PC-9 (cell line): ENCODE measurements around the gene DDX19B. TPM values are rescaled to one million over a fixed set of nuclear protein-coding genes. Genes with fewer than 3 reads are reported as not detected.
"Not testable (repeated sequence)": the region's sequence is repeated elsewhere in the genome, so short reads cannot be mapped to it uniquely, and the experiment has no call there.

Source experiments
- Bru-seq: library from RNA; stranded (reverse); fragments of 400-500 nt; gene quantifications from one replicate; lab custom pipeline; 2021; lab: Mats Ljungman, UMichigan
- BruChase-seq, 2 experiments: library from RNA; stranded (reverse); fragments of 400-500 nt; gene quantifications; one replicate each; lab custom pipeline; 2021; lab: Mats Ljungman, UMichigan
- BruUV-seq: library from RNA; stranded (reverse); fragments of 400-500 nt; replicated peaks from 2 replicates; lab custom pipeline; 2021; lab: Mats Ljungman, UMichigan
- CTCF ChIA-PET: fragments of 300-600 bp; sonication (Branson Sonifier 250); formaldehyde crosslinking; loops from one replicate; lab custom pipeline; 2022; ENCODE audit warnings: antibody characterized with exemption; lab: Charles Lee
- POLR2A ChIA-PET: fragments of 300-600 bp; sonication (Branson Sonifier 250); formaldehyde crosslinking; loops from one replicate; lab custom pipeline; 2022; ENCODE audit warnings: antibody characterized with exemption; ENCODE audit not compliant: unreplicated experiment; lab: Charles Lee
- DNase-seq, 2 experiments: peaks; one replicate each; pipeline versions ENCODE4 v3.0.0 to v3.0.0-alpha.2; 2015 to 2022; ENCODE audit warnings: mixed read lengths in 1 of 2
- H2AFZ ChIP-seq: fragments of 200-600 bp; sonication (generic); 2 replicates; pipeline ENCODE4 v1.8.1; 2017; ENCODE audit warnings: antibody characterized with exemption
- H3F3A ChIP-seq: fragments of 200-600 bp; sonication (generic); 2 replicates; pipeline ENCODE4 v1.8.1; 2017; ENCODE audit warnings: antibody characterized with exemption, mild to moderate bottlenecking, low read depth; ENCODE audit not compliant: insufficient read depth
- H3K27ac ChIP-seq: fragments of 200-600 bp; sonication (generic); 2 replicates; pipeline ENCODE4 v1.6.1; 2016; ENCODE audit warnings: mixed run types
- H3K27me3 ChIP-seq: fragments of 200-600 bp; sonication (generic); 2 replicates; pipeline ENCODE4 v1.6.1; 2016; ENCODE audit warnings: low read depth, mixed run types; ENCODE audit not compliant: insufficient read depth
- H3K36me3 ChIP-seq: fragments of 200-600 bp; sonication (generic); 2 replicates; pipeline ENCODE4 v1.6.1; 2016; ENCODE audit warnings: low read depth, mixed run types
- H3K4me1 ChIP-seq: fragments of 200-600 bp; sonication (generic); replicated peaks from 2 replicates; pipeline ENCODE4 v1.6.1; 2016; ENCODE audit warnings: mixed run types; ENCODE audit not compliant: insufficient read depth
- H3K4me2 ChIP-seq: fragments of 200-600 bp; sonication (generic); 2 replicates; pipeline ENCODE4 v1.6.1; 2017; ENCODE audit warnings: mixed run types
- H3K4me3 ChIP-seq: fragments of 200-600 bp; sonication (generic); 2 replicates; pipeline ENCODE4 v1.6.1; 2016; ENCODE audit warnings: mixed run types
- H3K79me2 ChIP-seq: fragments of 200-600 bp; sonication (generic); 2 replicates; pipeline ENCODE4 v1.6.1; 2017; ENCODE audit warnings: low read depth, mixed run types
- H3K9me2 ChIP-seq: fragments of 200-600 bp; sonication (generic); 2 replicates; pipeline ENCODE4 v1.8.1; 2017; ENCODE audit warnings: mild to moderate bottlenecking; ENCODE audit not compliant: insufficient read depth
- H3K9me3 ChIP-seq: fragments of 200-600 bp; sonication (generic); 2 replicates; pipeline ENCODE4 v1.8.1; 2016; ENCODE audit warnings: low read depth; ENCODE audit not compliant: insufficient read depth
- H4K20me1 ChIP-seq: fragments of 200-600 bp; sonication (generic); 2 replicates; pipeline ENCODE4 v1.8.1; 2017; ENCODE audit not compliant: insufficient read depth
- CTCF ChIP-seq: fragments of 200-600 bp; sonication (generic); conservative IDR thresholded peaks from 2 replicates; pipeline ENCODE4 v1.6.1; 2017; ENCODE audit warnings: mixed run types, antibody characterized with exemption, mild to moderate bottlenecking, moderate library complexity
- EZH2 ChIP-seq: fragments of 200-600 bp; sonication (generic); IDR thresholded peaks from 2 replicates; pipeline ENCODE4 v1.8.0; 2017; ENCODE audit warnings: antibody characterized with exemption, low read depth
- intact Hi-C: fragments of 100-400 bp; cut with micrococcal nuclease; formaldehyde crosslinking; loops from one replicate; pipeline ENCODE4 v1.10.0; 2022; ENCODE audit not compliant: unreplicated experiment
- long read RNA-seq: library from polyadenylated mRNA; stranded (forward); transcript quantifications from one replicate; pipeline ENCODE4 v2.0.0, GENCODE V29; 2022
- total RNA-seq: library from RNA; stranded (reverse); gene quantifications from 2 replicates; pipeline ENCODE4 v1.2.3, GENCODE V29; 2021

Gene DDX19B
- total RNA-seq (40.1 and 42.1 TPM in 2 replicates), Bru-seq, nascent RNA (percentile 58 among the genes with signal in this experiment), BruChase-seq, experiment 1, labeled RNA remaining after a 2-hour chase (percentile 73 among the genes with signal in this experiment), BruChase-seq, experiment 2, labeled RNA remaining after a 6-hour chase (percentile 86 among the genes with signal in this experiment)
- long read RNA-seq, transcript DDX19B-201 (12 exons, 3,386 nt): major isoform, 72 of 95 reads
- long read RNA-seq, transcript DDX19B-203 (10 exons, 1,717 nt): minor isoform, 6 of 95 reads
- long read RNA-seq, partial matches to known transcripts: 4 of 95 reads
- long read RNA-seq, other reads (novel, unspliced or antisense): 11 of 95 reads

GRCh38 chr16:70298988-70299938 is at the start of gene DDX19B:
Gene DDX19B, plus strand, starts transcription at chr16:70299186. Its CDS starts 112 bp downstream, at chr16:70299298.
- no peaks in the 10 kb centered on the region for H3K27me3 ChIP-seq
- H3F3A ChIP-seq: peaks cover 14% of the 10 kb centered on the region; the same call in 1 of the 2 replicates
- peak within 1 kb of the TSS; percentile 86 for H3K4me2 ChIP-seq
- BruUV-seq: no TSS peak
- H3K27ac ChIP-seq: peak within 1 kb of the TSS; percentile 85
- DNase-seq: peak; percentile 58 to 61
- H4K20me1 ChIP-seq: no peaks in the 10 kb centered on the region
- H3K36me3 ChIP-seq: peaks cover 18% of the 10 kb centered on the region
- H3K9me3 ChIP-seq: peaks cover 12% of the 10 kb centered on the region; the same call in 1 of the 2 replicates
- H3K4me1 ChIP-seq: peaks cover 16% of the 10 kb centered on the region; the same call in 1 of the 2 replicates
- peak within 1 kb of the TSS; percentile 85 for H3K4me3 ChIP-seq
- ChIA-PET POLR2A (interaction anchor here (0.5 to 1.2 kb wide), 4 partner anchors 10 to 262 kb away, joined by 3 to 5 read pairs (median 3); partner anchors contain the start of gene AARS1), CTCF (interaction anchor here (0.6 kb wide), 2 partner anchors 25 to 43 kb away, joined by 3 to 7 read pairs; no protein-coding TSS in a partner anchor)
- TF ChIP-seq EZH2: no peak
- TF ChIP-seq CTCF: no peak
- intact Hi-C loops: loop anchor here (2.0 kb wide), 1 partner anchor 48 kb away; the partner anchor contains the start of gene DDX19A
- peak within 1 kb of the TSS; percentile 96 for H2AFZ ChIP-seq
- H3K79me2 ChIP-seq: peaks cover 53% of the 10 kb centered on the region
- no peaks in the 10 kb centered on the region for H3K9me2 ChIP-seq

DNA sequence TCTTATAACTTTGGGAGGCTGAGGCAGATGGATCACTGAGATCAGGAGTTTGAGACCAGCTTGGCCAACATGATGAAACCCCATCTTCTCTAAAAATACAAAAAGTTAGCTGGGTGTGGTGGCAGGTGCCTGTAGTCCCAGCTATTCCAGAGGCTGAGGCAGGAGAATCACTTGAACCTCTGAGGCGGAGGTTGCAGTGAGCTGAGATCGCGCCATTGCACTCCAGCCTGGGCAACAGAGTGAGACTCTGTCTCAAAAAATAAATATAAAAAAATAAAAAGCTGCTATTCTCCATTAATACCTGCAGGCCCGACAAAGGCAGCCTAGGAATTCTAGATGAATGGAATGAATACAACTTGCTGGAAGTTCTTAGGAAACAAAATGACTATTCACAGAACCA is 49.3 kb upstream of the DDX19B start:
- H2AFZ ChIP-seq, DNase-seq, intact Hi-C loops, CTCF ChIA-PET, POLR2A ChIA-PET, H3K27me3 ChIP-seq, BruUV-seq, H3K9me3 ChIP-seq, H3K27ac ChIP-seq, H3K9me2 ChIP-seq: not testable (repeated sequence)
- Histone ChIP-seq H3K36me3 (peaks cover 13% of the 10 kb centered on the region), H3K4me3 (peak overlapping the region; percentile 96; the same call in 1 of the 2 replicates), H4K20me1 (peaks cover 28% of the 10 kb centered on the region), H3K4me2 (peak overlapping the region; percentile 98), H3K79me2 (peaks cover 40% of the 10 kb centered on the region), H3F3A (peaks cover 35% of the 10 kb centered on the region), H3K4me1 (peaks cover 14% of the 10 kb centered on the region)

GRCh38 chr16:70250748-70251628 is 48.0 kb upstream of the DDX19B start:
- Histone ChIP-seq H3K27ac (peak overlapping the region; percentile 41; the same call in 1 of the 2 replicates), H3K4me2 (peak overlapping the region; percentile 98), H3K4me1 (peaks cover 14% of the 10 kb centered on the region), H2AFZ (peak overlapping the region; percentile 74; the same call in 1 of the 2 replicates), H3K36me3 (peaks cover 20% of the 10 kb centered on the region), H3K79me2 (peaks cover 40% of the 10 kb centered on the region), H3K4me3 (peak overlapping the region; percentile 96), H3K27me3 (no peaks in the 10 kb centered on the region), H4K20me1 (peaks cover 37% of the 10 kb centered on the region), H3K9me3 (no peaks in the 10 kb centered on the region), H3K9me2 (no peaks in the 10 kb centered on the region), H3F3A (peaks cover 47% of the 10 kb centered on the region)
- TF ChIP-seq CTCF: no peak
- no peak for TF ChIP-seq EZH2
- CTCF ChIA-PET: interaction anchor here (0.6 kb wide), 1 partner anchor 1630 kb away, joined by 3 read pairs; no protein-coding TSS in a partner anchor
- intact Hi-C loops: no loop called here
- TSS peak; percentile 27 for BruUV-seq
- DNase-seq: peak in 1 of 2 experiments; percentile 53
- POLR2A ChIA-PET: interaction anchor here (0.6 kb wide), 1 partner anchor 489 kb away, joined by 8 read pairs; the partner anchor contains the start of gene WWP2
